SKM-1 treated with dmso at 0.1 percent for 144 hours (cell line): ENCODE data around the gene DDX3X.
"Not testable (repeated sequence)": the region's sequence is repeated elsewhere in the genome, so short reads cannot be mapped to it uniquely, and the experiment has no call there.

Experiments
- DNase-seq: peaks from one replicate; lab custom pipeline; 2025; ENCODE audit not compliant: unreplicated experiment; lab: John Stamatoyannopoulos, UW

The DDX3X gene

GRCh38 chrX:41333744-41334362, at the start of gene DDX3X:
Gene DDX3X, plus strand, starts transcription at chrX:41334162. Its CDS starts 91 bp downstream, at chrX:41334253.
- DNase-seq: peak; percentile 80

DNA sequence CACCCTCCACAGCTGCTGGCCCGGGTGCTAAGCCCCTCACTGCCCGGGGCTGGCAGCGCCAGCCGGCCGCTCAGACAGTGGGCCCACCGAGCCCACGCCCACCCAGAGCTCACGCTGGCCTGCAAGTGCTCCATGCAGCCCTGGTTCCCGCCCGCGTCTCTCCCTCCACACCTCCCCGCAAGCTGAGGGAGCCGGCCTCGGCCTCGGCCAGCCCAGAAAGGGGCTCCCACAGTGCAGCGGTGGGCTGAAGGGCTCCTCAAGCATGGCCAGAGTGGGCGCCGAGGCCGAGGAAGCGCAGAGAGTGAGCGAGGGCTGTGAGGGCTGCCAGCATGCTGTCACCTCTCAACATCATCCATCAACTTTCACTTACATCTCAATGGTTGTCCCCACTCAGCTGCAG, 48.0 kb upstream of the DDX3X start:
- DNase-seq: not testable (repeated sequence)

GRCh38 chrX:41288641-41289040, 45.3 kb upstream of the DDX3X start:
- DNase-seq: no peak

GRCh38 chrX:41289095-41289494, 44.9 kb upstream of the DDX3X start:
- DNase-seq: no peak

- no peak for DNase-seq
Observed at GRCh38 chrX:41291309-41291708, 42.7 kb upstream of the DDX3X start.

DNA sequence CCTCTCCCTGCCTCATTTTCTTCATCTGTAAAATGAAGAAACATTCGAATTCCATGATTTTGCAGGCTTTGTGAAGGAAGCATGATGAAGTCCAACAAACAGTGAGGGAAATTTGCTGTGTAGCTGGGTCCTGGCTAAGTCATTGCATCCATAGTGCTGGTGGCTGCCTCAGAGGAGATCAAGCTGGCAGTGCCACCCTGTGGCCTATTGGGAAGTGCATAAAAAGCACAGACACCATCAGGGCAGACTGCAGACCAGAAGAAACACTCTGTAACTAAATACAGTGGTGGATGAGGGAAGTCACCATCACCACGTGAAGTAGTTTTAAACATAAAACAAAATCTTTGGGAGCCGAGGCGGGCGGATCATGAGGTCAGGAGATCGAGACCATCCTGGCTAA, 40.7 kb upstream of the DDX3X start:
- DNase-seq: peak; percentile 1

DNA sequence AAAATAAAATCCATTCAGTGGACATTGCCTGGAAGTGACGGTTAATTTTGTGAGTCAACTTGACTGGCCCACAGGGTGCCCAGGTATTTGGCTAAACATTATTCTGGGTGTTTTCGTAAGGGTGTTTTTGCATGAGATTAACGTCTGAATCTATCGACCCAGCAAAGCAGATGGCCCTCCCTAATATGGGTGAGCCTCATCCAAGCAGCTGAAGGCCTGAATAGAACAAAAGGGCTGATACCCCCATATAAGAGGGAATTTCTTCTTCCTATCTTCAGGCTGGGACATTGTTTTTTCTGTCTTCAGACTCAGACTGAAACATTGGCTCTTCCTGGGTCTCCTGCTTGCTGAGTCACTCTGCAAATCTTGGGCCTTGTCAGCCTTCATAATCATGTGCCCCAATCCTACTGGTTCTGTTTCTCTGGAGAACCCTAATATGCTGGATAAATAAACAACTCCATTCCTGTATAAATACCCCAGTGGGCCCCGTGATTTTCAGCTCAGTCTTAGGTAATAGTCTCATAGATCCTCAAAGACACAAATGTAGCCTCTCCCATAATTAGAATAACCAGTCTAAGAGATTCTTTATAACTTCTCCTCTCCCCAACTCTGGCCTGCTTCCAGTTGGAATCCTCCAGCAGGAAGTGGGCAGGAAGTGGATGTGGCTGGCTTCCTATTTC, 33.1 kb upstream of the DDX3X start:
- DNase-seq: no peak

GRCh38 chrX:41301438-41301824, 32.5 kb upstream of the DDX3X start:
- no peak for DNase-seq

DNA sequence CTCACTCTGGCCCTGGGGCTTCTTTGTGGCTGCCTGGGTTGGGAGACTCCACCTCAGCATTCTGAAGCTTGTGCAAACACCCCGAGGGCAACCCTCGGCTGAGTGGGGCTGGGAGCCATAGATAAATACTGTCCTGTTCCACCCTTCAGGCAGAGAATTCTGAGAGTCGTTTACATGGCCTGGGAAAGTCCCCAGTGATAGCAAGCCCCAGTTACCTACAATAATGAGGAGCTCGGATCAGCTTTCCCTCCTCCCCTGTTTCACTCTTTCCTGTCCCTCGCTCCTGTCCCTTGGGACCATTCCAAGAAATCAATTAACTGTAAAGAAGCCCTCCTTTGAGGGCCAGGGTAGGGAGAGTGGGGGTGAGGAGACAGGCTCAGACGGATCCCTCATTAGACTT, 31.6 kb upstream of the DDX3X start:
- DNase-seq: no peak

DNA sequence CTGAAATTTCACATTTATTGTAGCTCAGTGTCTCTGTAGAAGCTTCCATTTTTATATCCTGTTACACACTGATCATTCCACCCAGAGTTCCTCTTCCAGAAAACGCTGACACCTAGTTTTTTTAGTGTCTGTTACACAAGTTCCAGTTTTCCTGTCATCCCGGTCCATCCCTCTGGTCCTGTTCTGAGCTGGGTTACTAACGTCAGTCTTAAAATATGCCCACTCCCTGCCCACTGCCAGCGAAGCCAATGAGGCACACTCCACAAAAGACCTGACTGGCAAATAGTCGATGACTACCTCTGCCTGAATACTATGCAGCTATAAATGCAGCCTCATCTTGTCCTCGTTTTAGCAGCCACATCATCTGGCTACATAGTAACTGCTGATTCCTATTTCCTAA, 30.9 kb upstream of the DDX3X start:
- DNase-seq: no peak

- DNase-seq: no peak
Observed at GRCh38 chrX:41304178-41304577, 29.8 kb upstream of the DDX3X start.

DNA sequence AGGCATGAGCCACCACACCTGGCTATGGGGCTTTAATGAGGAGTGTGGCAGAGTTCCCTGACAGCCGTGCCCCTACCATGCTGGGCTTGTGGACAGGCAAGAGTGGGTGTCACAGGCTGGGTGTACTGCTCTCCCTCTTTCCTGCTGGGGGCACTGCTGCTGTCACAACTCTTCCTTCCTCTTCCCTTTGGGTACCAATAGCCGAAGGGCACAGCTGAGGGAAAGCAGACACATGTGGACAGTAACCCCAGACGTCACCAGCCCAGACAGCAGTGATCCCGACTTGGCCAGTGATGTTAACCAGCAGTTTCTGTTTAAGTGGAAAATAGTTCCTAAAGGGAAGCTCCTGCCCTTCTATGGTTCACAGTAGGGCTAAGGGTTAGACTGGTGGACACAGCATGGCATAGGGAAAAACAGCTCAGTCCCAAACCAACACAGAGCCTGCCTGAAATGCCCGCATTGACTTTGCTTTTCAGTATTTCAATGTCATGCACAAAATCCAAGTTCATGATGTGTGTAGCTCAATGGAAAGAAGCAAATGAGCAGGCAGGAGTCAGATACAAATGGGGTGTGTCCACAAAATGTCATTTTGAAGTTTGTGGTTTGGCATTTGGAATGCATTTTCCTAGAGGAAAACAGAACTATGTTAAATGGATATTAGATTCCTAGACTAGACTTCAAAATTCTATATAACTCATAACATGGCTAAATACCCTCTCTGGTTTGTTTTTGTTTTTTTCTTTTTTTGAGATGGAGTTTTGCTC, 24.9 kb upstream of the DDX3X start:
- no peak for DNase-seq

GRCh38 chrX:41312786-41313185, 21.2 kb upstream of the DDX3X start:
- DNase-seq: no peak

GRCh38 chrX:41313419-41313818, 20.5 kb upstream of the DDX3X start:
- no peak for DNase-seq

DNA sequence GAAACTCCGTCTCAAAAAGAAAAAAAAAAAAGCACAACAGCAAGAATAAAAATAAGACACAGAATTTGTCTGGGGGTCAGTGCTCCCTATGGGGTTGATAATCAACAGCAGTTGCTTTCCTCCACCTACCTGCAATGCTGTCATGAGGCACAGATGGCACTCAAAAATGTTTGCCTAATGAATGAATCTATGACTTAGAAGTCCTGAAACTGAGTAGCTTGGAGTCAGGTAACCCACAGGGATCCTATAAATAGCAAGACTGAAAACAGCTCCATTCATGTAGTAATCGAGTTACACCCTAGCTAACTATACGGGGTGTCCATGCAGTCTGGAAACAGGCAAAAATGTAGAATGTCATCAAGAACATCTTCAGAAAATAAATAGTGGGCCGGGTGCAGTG, 19.8 kb upstream of the DDX3X start:
- no peak for DNase-seq

DNA sequence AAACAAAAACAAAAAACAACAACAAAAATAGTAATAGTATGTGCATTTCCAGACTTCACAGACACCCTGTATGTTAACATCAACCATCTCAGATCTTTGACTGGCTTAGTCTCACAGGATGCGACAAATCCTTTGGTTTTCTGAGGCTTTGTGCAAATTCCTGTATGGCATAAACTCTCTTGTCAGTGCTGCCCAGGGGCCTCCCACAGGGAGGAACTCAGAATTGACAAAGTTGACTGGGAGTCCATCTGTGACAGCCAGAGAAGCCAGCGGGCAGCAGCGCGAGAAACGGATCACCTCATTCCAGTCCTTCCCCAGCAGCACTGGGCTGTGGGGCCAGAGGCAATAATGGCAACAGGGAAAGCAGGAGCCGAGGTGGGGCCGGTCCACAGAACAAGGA, 19.1 kb upstream of the DDX3X start:
- no peak for DNase-seq

DNA sequence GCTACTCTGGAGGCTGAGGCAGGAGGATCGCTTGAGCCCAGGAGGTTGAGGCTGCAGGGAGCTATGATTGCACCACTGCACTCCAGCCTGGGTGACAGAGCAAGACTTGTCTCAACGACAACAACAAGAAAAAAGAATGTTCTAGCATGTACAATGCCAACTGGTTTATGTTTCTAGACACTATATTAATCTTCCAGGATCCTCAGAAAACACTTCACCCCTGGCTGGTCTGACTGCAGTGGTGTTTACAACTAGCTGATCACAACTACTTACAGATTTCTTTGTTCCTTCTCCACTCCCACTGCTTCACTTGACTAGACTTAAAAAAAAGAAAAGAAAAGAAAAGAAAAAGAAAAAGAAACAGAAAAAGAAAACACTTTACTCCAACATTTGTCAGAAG, 17.7 kb upstream of the DDX3X start:
- not testable (repeated sequence) for DNase-seq

GRCh38 chrX:41317477-41318208, 16.3 kb upstream of the DDX3X start:
- no peak for DNase-seq

- DNase-seq: no peak
Observed at GRCh38 chrX:41320393-41320792, 13.6 kb upstream of the DDX3X start.

DNA sequence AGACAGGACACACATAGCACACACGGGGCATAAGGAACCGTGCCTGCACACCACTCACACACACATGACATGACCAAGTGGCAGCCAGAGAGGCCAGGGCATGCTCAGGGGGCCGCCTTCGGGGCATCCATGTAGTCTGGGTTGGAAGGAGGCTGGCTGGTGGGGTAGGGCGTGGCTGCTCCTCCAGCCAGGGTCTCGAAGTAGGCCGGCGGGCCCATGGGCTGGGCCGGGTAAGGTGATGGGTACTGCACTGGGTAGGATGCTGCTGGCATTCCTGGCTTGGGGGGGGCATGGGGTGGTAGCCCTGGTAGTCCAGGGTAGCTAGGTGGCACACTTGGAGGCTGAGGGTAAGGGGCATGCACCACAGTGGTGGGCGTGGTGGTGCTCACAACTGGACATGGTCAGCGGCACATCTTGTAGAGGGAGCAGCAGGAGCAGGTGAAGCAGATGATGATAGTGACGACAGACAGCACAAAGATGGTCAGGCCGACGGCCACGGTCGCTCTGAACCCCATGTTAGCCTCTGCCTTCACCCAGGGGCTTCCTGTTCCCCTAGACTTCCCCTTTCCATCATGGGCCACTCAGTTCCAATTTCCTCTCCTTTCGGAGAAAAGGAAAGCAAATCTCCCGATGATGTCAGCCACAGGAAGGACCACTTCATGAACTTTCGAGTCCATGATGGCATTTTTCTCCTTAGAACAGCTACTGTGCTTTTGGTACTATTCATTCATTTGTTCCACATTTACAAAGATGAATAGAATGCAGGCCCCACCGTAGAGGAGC, 10.9 kb upstream of the DDX3X start:
- no peak for DNase-seq

- no peak for DNase-seq
Observed at GRCh38 chrX:41326431-41326830, 7.5 kb upstream of the DDX3X start.
